ENCODE data around the gene TNFRSF13B.

TNFRSF13B gene

DNA sequence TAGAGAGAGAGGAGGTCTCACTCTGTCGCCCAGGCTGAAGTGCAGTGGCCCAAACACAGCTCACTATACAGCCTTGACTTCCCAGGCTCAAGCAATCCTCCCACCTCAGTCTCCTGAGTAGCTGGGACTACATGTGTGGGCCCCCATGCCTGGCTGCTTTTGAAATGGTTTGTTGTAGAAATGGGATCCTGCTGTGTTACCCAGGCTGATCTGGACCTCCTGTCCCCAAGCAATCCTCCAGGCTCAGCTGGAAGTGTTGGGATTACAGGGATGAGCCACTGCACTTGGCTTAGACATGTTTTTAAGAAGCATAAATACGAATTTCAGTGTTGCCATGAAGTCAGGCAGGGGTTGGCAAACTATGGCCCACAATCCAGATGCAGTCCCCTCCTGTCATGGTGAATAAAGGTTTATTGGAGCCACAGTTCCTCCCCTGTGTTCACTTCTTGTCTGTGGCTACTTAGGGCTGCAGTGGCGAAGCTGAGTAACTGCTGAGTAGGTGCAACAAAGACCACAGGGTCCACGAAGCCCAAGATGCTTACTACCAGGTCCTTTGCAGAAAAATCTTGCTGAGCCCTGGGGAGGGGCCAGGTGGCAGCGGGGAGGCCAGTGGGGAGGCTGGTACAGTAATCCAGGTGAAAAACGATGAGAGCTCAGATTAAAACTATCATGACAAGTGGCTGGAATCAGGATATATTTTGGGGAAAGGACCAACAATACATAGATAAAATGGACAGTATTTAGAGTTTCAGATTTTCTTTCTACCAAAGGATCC lies 35.2 kb downstream of the TNFRSF13B start:
- in situ Hi-C loops (cut with HindIII; ENCODE audit: low sequenced_read_pairs), result no loop called here
- TF ChIP-seq, protein P1, sequence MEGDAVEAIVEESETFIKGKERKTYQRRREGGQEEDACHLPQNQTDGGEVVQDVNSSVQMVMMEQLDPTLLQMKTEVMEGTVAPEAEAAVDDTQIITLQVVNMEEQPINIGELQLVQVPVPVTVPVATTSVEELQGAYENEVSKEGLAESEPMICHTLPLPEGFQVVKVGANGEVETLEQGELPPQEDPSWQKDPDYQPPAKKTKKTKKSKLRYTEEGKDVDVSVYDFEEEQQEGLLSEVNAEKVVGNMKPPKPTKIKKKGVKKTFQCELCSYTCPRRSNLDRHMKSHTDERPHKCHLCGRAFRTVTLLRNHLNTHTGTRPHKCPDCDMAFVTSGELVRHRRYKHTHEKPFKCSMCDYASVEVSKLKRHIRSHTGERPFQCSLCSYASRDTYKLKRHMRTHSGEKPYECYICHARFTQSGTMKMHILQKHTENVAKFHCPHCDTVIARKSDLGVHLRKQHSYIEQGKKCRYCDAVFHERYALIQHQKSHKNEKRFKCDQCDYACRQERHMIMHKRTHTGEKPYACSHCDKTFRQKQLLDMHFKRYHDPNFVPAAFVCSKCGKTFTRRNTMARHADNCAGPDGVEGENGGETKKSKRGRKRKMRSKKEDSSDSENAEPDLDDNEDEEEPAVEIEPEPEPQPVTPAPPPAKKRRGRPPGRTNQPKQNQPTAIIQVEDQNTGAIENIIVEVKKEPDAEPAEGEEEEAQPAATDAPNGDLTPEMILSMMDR (IDR thresholded peaks at IDR 0.05; ENCODE audit: low read depth, low read length, missing control alignments), result no peak
- no peak for DNase-seq (ENCODE audit: low read depth)
- H3K4me3 ChIP-seq (ENCODE audit: low read depth, low read length), result no peak overlapping the region

DNA sequence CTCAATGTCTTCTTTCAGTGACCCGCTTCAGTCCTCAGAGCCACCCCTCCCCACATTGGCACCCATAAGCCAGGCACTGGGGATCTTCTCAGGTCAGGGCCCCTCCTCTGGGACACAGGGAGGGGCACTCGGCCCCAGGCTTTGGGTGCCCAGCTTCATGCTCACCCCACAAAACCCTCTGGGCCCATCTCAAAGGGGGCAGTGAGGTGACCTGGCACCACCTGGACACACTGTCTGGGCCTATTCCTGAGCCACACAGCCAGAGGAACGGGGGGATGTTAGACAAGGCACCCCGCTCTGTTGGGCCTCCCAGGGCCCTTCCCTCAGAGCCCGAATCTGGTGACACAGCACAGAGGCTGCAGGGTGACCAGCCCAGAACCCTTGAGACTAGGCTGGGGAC lies 36.1 kb downstream of the TNFRSF13B start:
- in situ Hi-C loops (cut with HindIII; ENCODE audit: low sequenced_read_pairs), result no loop called here
- TF ChIP-seq, protein P1 (IDR thresholded peaks at IDR 0.05; ENCODE audit: low read depth, low read length, missing control alignments), result no peak
- DNase-seq (ENCODE audit: low read depth), result no peak

DNA sequence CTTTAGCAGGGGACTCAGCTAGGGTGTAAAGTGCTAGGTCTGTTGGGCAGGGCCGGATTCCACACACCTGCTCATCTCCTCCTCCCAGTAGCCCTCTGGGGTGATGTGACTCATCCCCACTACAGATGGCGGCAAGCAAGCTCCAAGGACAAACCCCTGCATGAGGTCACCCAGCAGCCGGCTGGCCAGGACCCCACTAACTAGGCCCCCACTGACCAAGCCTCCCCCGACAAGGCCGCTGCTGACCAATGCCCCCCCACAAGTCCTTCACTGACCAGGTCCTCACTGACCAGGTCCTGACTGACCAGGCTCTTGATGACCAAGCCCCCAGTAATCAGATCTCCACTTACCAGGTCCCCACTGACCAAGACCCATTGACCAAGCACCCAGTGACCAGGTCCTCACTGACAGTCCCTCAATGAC lies 36.7 kb downstream of the TNFRSF13B start:
- TF ChIP-seq, protein P1 (IDR thresholded peaks at IDR 0.05; ENCODE audit: low read depth, low read length, missing control alignments), result no peak
- in situ Hi-C loops (cut with HindIII; ENCODE audit: low sequenced_read_pairs), result no loop called here
- H3K4me3 ChIP-seq (ENCODE audit: low read depth, low read length), result no peak overlapping the region
- DNase-seq (ENCODE audit: low read depth), result no peak

More for the DNA sequence above, 36.1 kb downstream of the TNFRSF13B start:
- H3K4me3 ChIP-seq (ENCODE audit: low read depth, low read length), result no peak overlapping the region

DNA sequence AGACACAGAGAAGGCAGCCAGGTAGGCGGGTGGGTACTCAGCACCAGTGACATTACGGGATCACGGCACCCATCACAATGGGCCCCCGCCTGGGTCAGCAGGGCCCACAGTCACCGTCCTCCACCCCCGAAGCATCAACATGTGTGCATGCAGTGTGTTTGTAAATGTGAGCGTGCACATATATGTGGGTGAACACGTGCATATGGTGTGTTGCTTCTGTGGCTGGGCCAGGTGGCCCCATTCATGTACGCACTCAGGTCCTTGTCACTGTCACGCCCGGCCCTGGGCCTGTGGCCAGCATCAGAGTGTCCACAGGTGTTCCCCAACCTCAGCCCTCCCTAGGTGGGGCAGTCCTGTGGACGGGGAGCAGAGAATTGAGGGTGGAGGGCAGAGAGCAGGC lies 37.1 kb downstream of the TNFRSF13B start:
- in situ Hi-C loops (cut with HindIII; ENCODE audit: low sequenced_read_pairs), result no loop called here
- TF ChIP-seq, protein P1 (IDR thresholded peaks at IDR 0.05; ENCODE audit: low read depth, low read length, missing control alignments), result no peak
- no peak overlapping the region for H3K4me3 ChIP-seq (ENCODE audit: low read depth, low read length)
- no peak for DNase-seq (ENCODE audit: low read depth)

DNA sequence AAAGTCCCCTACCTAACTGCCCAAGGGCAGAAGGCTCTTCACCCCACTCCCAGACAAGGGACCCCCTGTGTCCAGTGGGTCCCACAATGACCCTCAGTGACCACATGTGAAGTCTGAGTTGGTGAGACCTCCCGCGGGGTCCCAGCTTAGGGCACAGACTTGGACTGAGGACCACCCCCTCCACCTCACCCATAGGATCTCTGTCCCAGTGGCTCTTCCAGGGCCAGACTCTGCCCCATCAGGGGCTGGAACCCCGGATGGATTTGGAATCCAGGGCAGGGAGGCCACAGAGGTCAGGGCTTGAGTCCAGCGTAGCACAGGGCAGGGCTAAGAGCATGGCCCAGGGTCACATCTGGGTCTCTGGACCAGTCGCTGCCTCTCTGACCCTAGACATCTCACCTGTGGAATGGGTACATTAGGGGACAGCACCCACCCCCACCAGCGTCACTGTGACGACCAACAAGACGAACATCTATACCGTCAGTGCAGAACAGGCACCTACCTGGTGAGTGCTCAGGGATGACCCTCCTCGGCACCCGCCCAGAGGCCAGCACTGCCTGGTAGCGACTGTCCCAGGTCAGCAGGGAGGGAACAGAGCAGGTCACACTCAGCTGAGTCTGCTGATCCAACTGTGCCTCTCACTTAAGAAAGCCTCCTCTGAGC lies 37.7 kb downstream of the TNFRSF13B start:
- in situ Hi-C loops (cut with HindIII; ENCODE audit: low sequenced_read_pairs), result no loop called here
- no peak for DNase-seq (ENCODE audit: low read depth)
- no peak overlapping the region for H3K4me3 ChIP-seq (ENCODE audit: low read depth, low read length)
- TF ChIP-seq, protein P1 (IDR thresholded peaks at IDR 0.05; ENCODE audit: low read depth, low read length, missing control alignments), result no peak

DNA sequence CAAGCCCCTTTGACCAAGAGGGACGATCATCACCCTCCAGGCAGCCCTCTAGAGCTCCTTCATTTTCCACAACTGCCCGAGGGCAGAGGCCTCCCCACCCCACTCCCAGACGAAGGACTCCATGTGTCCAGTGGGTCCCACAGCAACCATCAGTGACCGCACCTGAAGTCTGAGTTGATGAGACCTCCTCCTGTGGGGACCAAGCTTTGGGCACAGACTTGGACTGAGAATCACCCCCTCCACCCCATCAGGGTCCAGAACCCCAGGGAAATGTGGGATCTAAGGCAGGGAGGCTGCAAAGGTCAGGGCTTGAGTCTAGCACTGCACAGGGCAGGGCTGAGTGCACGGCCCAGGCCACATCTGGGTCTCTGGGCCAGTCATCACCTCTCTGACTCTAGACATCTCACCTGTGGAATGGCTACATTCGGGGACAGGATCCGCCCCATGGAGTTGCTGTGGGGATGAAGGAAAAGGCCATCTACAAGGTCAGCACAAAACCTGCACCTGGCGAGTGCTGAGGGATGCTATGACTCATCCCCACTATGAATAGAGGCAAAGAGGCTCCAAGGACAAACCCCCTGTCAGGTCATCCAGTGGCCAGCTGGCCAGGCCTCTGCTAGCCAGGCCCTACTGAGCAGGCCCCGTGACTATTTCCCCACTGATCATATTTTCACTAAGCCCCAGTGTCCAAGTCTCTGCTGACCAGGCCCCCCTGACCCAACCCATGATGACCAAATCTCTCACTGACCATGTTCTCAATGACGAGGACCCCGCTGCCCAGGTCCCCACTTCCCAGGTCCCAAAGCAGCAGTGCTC lies 38.4 kb downstream of the TNFRSF13B start:
- TF ChIP-seq, protein P1 (IDR thresholded peaks at IDR 0.05; ENCODE audit: low read depth, low read length, missing control alignments), result no peak
- H3K4me3 ChIP-seq (ENCODE audit: low read depth, low read length), result no peak overlapping the region
- in situ Hi-C loops (cut with HindIII; ENCODE audit: low sequenced_read_pairs), result no loop called here
- no peak for DNase-seq (ENCODE audit: low read depth)
